Suprapubic skin (tissue), 4 donors: ENCODE results near the gene CNIH3. TPM values are rescaled to one million over a fixed set of nuclear protein-coding genes. Genes with fewer than 3 reads are reported as not detected.

Experiments
- DNase-seq, 2 donors: peaks; one replicate each; pipeline ENCODE4 v3.0.0-alpha.2; 2019; ENCODE audit warnings: low spot score in 2 of 2
- H3K27ac ChIP-seq: fragments of 200-600 bp; sonication (generic); one replicate; pipeline ENCODE4 v1.5.1; 2019
- H3K27me3 ChIP-seq: fragments of 200-600 bp; sonication (generic); one replicate; pipeline ENCODE4 v1.5.1; 2019
- H3K36me3 ChIP-seq: fragments of 200-600 bp; sonication (generic); one replicate; pipeline ENCODE4 v1.5.1; 2019
- H3K4me1 ChIP-seq: fragments of 200-600 bp; sonication (generic); one replicate; pipeline ENCODE4 v1.5.1; 2019
- H3K4me3 ChIP-seq: fragments of 200-600 bp; sonication (generic); one replicate; pipeline ENCODE4 v1.5.1; 2019; ENCODE audit warnings: mild to moderate bottlenecking
- H3K9me3 ChIP-seq: fragments of 200-600 bp; sonication (generic); one replicate; pipeline ENCODE4 v1.5.1; 2019
- CTCF ChIP-seq, 2 donors: fragments of 200-600 bp in 1 of 2; fragments of 450-650 bp in 1 of 2; sonication (generic) in 1 of 2; IDR thresholded peaks; one replicate each; pipeline ENCODE4 v1.5.1; 2016 to 2019; ENCODE audit warnings: antibody characterized with exemption in 2 of 2, mild to moderate bottlenecking in 1 of 2, moderate library complexity in 1 of 2
- EP300 ChIP-seq: sonication (generic); formaldehyde crosslinking; IDR thresholded peaks from one replicate; pipeline ENCODE4 v1.6.1; 2017; ENCODE audit warnings: antibody characterized with exemption
- POLR2A ChIP-seq, 2 donors: fragments of 450-650 bp; IDR thresholded peaks; one replicate each; pipeline ENCODE4 v1.6.1; 2017; ENCODE audit warnings: antibody characterized with exemption in 2 of 2, mild to moderate bottlenecking in 2 of 2, moderate library complexity in 2 of 2
- POLR2AphosphoS5 ChIP-seq, 3 donors: sonication (generic); formaldehyde crosslinking; IDR thresholded peaks; one replicate each; pipeline ENCODE4 v1.6.1; 2017; ENCODE audit warnings: antibody characterized with exemption in 3 of 3
- WGBS: methylation state at CpG from one replicate; pipeline ENCODE4 v1.1.5; 2018; 5-methylcytosine and 5-hydroxymethylcytosine counted together
- total RNA-seq, 4 donors: library from RNA; depleted of rRNA; stranded (reverse); fragments of >200 nt; gene quantifications; one replicate each; pipeline ENCODE4 v1.1.0, GENCODE V29; 2016

CNIH3 gene
- total RNA-seq, 4 donors from 2014 or later: 0.57 to 6.7 (median 0.62) TPM; not detected in 1

DNA sequence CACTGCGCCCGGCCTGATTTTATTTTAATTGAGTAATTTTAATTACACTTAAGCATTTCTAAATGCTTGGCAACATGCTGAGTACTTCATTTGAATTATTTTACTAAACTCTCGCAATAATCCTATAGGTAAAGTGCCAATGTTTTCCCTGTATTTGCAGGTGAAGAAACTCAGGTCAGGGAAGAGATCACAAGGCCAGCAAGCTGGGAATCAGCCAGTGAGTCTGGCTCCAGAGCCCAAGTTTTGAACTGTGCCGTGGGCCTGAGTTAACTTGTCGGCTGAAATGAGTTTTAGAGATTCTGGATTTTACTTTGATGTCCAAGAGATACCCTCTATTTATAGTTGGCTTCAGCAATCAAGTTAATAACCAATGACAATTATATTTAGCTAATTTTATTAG lies 141.4 kb downstream of the CNIH3 start:
- no peaks in the 10 kb centered on the region for H3K27me3 ChIP-seq
- 85% methylated on average over 5 of the region's 5 CpGs for WGBS
- H3K4me1 ChIP-seq: no peaks in the 10 kb centered on the region
- H3K9me3 ChIP-seq: no peaks in the 10 kb centered on the region
- no peak for DNase-seq
- no peaks in the 10 kb centered on the region for H3K36me3 ChIP-seq
- H3K27ac ChIP-seq: no peak overlapping the region
- no peak overlapping the region for H3K4me3 ChIP-seq
- no peak for TF ChIP-seq CTCF (IDR thresholded peaks at IDR 0.05)
- no peak for TF ChIP-seq POLR2AphosphoS5 (IDR thresholded peaks at IDR 0.05)
- TF ChIP-seq EP300: no peak
- no peak for TF ChIP-seq POLR2A (IDR thresholded peaks at IDR 0.05)

DNA sequence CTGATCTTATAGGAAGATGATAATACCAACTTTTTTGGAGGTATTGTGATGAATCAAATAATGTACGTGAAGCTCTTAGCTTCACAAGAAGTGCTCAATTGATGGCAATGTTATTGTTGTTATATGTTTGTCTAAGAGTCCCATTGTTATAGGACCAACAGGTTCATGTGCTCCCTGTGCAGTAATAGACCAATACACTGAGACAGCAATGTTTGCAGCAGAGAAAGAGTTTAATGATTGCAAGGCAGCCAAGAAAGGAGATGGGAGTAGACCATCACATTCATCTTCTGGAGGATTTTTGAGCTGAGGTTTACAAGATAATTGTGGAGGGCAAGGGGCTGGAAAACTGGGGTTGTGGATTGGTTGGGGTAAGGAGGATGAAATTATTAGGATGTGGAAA lies 143.0 kb downstream of the CNIH3 start:
- peak overlapping the region; percentile 7 for H3K27ac ChIP-seq
- 100% methylated on average over 1 of the region's 1 CpG for WGBS

DNA sequence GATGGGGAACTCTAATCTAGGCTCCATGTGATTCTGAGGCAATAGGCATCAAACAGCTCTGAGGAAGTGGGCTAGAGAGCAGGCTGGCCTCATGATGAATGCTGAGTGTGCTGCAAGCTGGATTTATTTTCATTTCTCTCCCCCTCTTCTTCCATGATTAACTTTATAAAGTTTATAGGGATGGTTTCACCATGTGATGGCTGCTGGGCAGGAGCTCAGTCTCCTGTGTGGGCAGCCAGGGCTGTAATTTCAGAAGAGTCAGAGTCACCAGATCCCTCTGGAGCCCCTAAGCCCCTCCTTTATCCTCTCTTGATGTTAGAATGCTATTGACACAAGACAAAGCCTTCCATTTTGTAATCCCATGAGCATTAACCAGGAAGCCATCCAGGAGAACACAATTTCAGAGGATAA lies 143.6 kb downstream of the CNIH3 start:
- DNase-seq: peak in 1 of 2 donors; percentile 69
- no peaks in the 10 kb centered on the region for H3K36me3 ChIP-seq
- no peaks in the 10 kb centered on the region for H3K27me3 ChIP-seq
- H3K27ac ChIP-seq: peak overlapping the region; percentile 7
- H3K4me1 ChIP-seq: peaks cover 2% of the 10 kb centered on the region
- H3K9me3 ChIP-seq: no peaks in the 10 kb centered on the region
- TF ChIP-seq CTCF (IDR thresholded peaks at IDR 0.05) (no peak), POLR2AphosphoS5 (IDR thresholded peaks at IDR 0.05) (no peak), POLR2A (IDR thresholded peaks at IDR 0.05) (no peak), EP300 (no peak)
- H3K4me3 ChIP-seq: no peak overlapping the region

More for the DNA sequence above, 143.0 kb downstream of the CNIH3 start:
- no peak for DNase-seq
- Histone ChIP-seq H3K27me3 (no peaks in the 10 kb centered on the region), H3K4me1 (peaks cover 2% of the 10 kb centered on the region), H3K9me3 (no peaks in the 10 kb centered on the region), H3K4me3 (no peak overlapping the region), H3K36me3 (no peaks in the 10 kb centered on the region)
- TF ChIP-seq EP300 (no peak), POLR2AphosphoS5 (IDR thresholded peaks at IDR 0.05) (no peak), POLR2A (IDR thresholded peaks at IDR 0.05) (no peak), CTCF (IDR thresholded peaks at IDR 0.05) (no peak)

DNA sequence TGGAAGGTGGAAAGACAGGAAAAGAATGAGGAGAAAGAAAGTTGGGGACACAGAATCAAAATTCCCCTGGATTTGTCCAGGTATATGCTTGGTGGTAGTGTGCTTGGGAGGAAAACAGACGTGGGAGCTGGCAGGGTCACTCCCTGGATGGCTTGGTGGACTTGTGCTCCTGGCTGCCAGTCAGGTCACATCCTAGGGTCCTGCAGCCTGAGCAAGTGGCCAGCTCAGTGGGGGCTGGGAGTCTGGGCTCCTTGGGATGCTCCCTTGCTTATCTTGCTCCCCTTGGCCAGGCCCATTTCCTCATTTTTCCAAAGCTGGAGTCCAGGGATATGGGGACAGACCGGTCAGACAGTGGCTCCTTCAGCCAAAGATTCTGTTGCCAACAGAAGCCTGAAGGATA lies 144.0 kb downstream of the CNIH3 start:
- WGBS: 54% methylated on average over 2 of the region's 2 CpGs
- no peak overlapping the region for H3K27ac ChIP-seq

DNA sequence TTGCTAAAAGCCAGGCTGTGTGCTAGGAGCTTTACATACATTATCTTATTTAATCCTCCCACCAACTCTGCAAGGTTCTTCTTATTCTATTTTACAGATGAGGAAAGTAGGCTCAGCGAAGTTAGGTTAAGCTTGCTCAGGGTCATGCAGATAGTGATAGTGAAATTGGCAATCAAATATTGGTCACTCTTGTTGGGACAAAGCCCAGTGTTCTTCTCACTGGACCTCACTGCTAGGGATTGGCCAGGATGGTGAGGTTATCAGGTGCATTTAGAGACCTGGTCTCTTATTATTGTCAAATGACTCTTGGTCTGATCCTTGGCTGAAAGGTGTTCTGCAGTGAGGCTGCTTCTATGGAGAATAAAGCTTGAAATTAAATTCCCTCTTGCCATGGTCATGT lies 145.1 kb downstream of the CNIH3 start:
- DNase-seq: no peak
- 92% methylated on average over 1 of the region's 1 CpG for WGBS
- Histone ChIP-seq H3K9me3 (no peaks in the 10 kb centered on the region), H3K27me3 (no peaks in the 10 kb centered on the region), H3K27ac (no peak overlapping the region), H3K36me3 (no peaks in the 10 kb centered on the region), H3K4me1 (peaks cover 2% of the 10 kb centered on the region), H3K4me3 (no peak overlapping the region)
- TF ChIP-seq CTCF (IDR thresholded peaks at IDR 0.05) (no peak), POLR2AphosphoS5 (IDR thresholded peaks at IDR 0.05) (no peak), POLR2A (IDR thresholded peaks at IDR 0.05) (no peak)

More for the DNA sequence above, 144.0 kb downstream of the CNIH3 start:
- H3K4me3 ChIP-seq: no peak overlapping the region
- TF ChIP-seq CTCF (IDR thresholded peaks at IDR 0.05) (no peak), POLR2AphosphoS5 (IDR thresholded peaks at IDR 0.05) (no peak), EP300 (no peak), POLR2A (IDR thresholded peaks at IDR 0.05) (no peak)
- H3K9me3 ChIP-seq: no peaks in the 10 kb centered on the region
- DNase-seq: no peak
- no peaks in the 10 kb centered on the region for H3K27me3 ChIP-seq
- no peaks in the 10 kb centered on the region for H3K36me3 ChIP-seq
- peaks cover 2% of the 10 kb centered on the region for H3K4me1 ChIP-seq
